Upper lobe of left lung (tissue), 4 donors: ENCODE measurements around the gene ANKLE1.
A peak's percentile ranks its signal among the peaks of the same experiment; 100 is the strongest.

Experiments used
- CTCF ChIP-seq, 6 experiments: fragments of 450-650 bp in 4 of 6; fragments of 200-600 bp in 2 of 6; sonication (generic) in 2 of 6; IDR thresholded peaks; one replicate each; pipeline ENCODE4 v1.5.1; 2016 to 2019; ENCODE audit warnings: antibody characterized with exemption in 6 of 6
- POLR2A ChIP-seq, 4 donors: fragments of 450-650 bp; IDR thresholded peaks; one replicate each; pipeline ENCODE4 v1.5.1; 2016 to 2017; ENCODE audit warnings: antibody characterized with exemption in 4 of 4, mild to moderate bottlenecking in 2 of 4
- POLR2AphosphoS5 ChIP-seq, 2 donors: sonication (generic); formaldehyde crosslinking; IDR thresholded peaks; one replicate each; pipeline ENCODE4 v1.5.1; 2017; ENCODE audit warnings: antibody characterized with exemption in 2 of 2

DNA sequence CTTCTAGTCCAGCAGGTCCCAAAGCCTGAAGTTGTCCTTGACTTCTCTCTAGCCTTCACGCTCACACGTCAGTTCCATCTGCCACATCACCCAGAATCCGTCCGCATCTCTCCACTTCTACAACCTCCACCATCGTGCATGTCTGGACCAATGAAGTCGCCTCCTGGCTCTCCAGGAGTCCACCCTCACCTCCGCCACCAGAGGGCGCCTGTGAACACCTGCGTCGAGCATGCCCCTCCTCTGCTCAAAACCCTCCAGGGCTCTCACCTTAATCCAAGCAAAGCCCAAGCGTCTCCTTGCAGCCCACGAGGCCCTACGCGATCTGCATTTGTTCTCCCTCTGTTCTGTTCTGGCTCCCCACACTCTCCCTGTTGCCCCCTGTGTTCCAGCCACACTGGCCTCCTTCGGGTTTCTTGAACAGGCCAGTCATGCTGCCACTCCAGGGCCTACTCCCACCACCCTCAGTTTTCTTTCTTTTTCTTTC lies 20.8 kb upstream of the ANKLE1 start:
- TF ChIP-seq CTCF (IDR thresholded peaks at IDR 0.05) (peak; percentile 86 to 94 (median 90)), POLR2A (IDR thresholded peaks at IDR 0.05) (no peak), POLR2AphosphoS5 (IDR thresholded peaks at IDR 0.05) (no peak)
